Measurements from ENCODE around the gene KITLG.
"Not testable (repeated sequence)": the region's sequence is repeated elsewhere in the genome, so short reads cannot be mapped to it uniquely, and the experiment has no call there.

KITLG gene

DNA sequence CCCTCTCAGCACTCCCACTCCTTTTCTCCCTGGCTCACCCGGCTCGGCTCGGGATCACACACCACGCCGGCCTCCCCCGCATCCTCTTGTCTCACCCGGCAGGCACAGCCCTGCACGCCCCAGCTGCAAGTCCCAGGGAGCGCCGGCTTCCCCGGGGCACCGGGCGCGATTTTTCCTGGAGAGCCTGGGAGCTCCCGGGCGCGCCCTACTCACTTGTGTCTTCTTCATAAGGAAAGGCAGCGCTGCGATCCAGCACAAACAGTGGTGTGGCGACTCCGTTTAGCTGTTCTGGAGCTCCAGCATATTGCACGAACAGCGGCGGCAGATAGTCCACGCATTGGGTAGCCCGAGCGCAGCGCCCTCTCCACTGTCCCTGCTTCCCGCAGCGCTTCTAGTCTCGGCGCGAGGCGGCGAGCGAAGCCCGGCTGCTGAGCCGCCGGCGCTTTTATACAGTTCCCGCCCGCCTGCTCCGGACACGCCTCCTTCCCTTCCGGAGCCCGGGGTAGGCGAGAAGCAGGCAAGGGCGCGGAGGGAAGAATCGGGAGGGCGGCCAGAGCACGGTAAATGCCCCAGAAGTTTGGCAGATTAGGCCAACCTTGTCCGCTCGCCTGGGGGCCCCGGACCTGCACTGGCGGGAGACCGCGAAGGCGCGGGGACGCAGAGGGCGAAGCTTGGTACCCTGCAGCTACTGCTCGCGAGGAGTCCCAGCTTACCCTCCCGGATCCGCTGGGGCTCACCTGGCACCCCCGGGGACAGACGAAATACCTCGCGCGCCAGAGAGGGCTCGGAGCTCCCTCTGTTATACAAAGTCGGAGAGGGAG is at the start of gene KITLG:
TSS of gene KITLG (minus strand) at position 421 of the 821 bp plus-strand sequence. CDS start at position 228, 193 bp downstream.
- TF ChIP-seq, protein P1, sequence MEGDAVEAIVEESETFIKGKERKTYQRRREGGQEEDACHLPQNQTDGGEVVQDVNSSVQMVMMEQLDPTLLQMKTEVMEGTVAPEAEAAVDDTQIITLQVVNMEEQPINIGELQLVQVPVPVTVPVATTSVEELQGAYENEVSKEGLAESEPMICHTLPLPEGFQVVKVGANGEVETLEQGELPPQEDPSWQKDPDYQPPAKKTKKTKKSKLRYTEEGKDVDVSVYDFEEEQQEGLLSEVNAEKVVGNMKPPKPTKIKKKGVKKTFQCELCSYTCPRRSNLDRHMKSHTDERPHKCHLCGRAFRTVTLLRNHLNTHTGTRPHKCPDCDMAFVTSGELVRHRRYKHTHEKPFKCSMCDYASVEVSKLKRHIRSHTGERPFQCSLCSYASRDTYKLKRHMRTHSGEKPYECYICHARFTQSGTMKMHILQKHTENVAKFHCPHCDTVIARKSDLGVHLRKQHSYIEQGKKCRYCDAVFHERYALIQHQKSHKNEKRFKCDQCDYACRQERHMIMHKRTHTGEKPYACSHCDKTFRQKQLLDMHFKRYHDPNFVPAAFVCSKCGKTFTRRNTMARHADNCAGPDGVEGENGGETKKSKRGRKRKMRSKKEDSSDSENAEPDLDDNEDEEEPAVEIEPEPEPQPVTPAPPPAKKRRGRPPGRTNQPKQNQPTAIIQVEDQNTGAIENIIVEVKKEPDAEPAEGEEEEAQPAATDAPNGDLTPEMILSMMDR (IDR thresholded peaks at IDR 0.05; ENCODE audit: borderline replicate concordance, insufficient read depth, low read depth, low read length) = no peak; the same call in 1 of the 2 replicates
- H3K4me3 ChIP-seq (ENCODE audit: low read depth, low read length) = no peak within 1 kb of the TSS

DNA sequence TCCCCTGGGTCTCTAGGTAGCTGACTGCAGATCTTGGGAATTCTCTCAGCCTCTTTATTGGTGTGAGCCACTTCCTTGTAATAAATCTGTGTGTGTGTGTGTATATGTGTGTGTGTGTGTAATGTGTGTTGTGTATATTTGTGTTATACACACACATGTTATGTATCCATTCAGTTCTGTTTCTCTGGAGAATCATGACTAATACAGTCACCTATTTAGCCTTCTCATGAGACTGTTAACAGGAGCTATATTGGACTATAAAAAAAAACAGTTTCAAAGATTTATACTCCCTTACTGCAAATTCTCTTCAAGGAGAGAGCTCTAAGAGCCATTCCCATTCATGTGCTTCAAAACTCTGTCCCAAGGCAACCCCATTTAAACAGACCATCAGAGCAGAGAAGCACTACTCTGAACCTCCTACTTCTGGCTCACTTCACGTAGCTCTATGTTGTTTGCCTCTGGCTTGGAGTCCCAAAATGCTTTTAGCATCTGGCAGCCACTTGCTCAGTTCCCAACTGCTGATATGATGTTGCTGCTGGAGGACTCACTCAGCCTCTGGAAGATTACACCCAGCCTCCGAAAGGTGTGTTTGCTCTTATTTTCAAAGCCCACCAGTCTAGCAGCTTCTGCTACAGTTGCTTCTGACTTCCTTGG is 48.7 kb upstream of the KITLG start:
- H3K4me3 ChIP-seq (ENCODE audit: low read depth, low read length) = no peak overlapping the region
- TF ChIP-seq, protein P1 (IDR thresholded peaks at IDR 0.05; ENCODE audit: borderline replicate concordance, insufficient read depth, low read depth, low read length) = no peak

- not testable (repeated sequence) for H3K4me3 ChIP-seq (ENCODE audit: low read depth, low read length)
These were observed 47.8 kb upstream of the KITLG start for GRCh38 chr12:88628035-88628434.

DNA sequence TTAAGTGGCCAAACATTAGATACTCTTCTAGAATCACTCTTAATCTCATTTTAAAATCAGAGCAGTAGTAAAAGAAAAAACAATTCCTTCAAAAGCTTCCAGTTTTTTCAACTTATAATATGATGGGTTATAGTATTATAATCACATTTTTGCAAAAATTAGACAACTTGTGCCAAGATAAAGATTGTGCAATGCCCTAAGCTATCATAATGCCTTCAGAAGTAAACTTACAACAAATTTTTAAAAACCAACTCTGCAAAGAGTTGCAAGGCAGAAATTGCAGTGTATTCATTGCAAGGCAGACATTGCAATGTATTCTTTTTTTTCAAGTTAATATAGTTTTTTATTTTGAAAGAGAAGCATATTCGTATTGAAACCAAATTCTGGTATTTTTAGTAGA is 47.2 kb upstream of the KITLG start:
- TF ChIP-seq, protein P1 (IDR thresholded peaks at IDR 0.05; ENCODE audit: borderline replicate concordance, insufficient read depth, low read depth, low read length) = no peak
- no peak overlapping the region for H3K4me3 ChIP-seq (ENCODE audit: low read depth, low read length)

DNA sequence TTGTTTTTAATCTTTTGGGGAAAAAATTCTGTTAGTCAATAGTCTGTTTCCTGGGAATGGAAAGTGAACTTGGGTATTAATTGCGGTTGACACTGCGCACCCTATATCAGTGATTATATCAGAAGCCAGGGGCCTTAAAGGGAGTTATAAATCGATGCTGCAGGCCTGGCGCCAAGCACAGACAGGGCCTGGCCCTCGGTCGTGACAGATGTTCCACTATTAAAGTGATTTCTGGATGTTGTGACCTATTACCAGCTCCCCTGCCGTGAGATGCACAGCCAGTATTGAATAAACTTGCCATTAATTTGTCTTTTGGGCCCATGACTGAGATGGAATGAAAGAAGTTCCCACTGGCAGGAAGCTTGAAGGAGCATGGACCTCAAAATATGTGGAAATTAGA is 45.1 kb upstream of the KITLG start:
- H3K4me3 ChIP-seq (ENCODE audit: low read depth, low read length) = no peak overlapping the region
- TF ChIP-seq, protein P1 (IDR thresholded peaks at IDR 0.05; ENCODE audit: borderline replicate concordance, insufficient read depth, low read depth, low read length) = no peak

- TF ChIP-seq, protein P1 (IDR thresholded peaks at IDR 0.05; ENCODE audit: borderline replicate concordance, insufficient read depth, low read depth, low read length) = no peak
- no peak overlapping the region for H3K4me3 ChIP-seq (ENCODE audit: low read depth, low read length)
These were observed 44.6 kb upstream of the KITLG start for GRCh38 chr12:88624911-88625310.

GRCh38 chr12:88623777-88624548 is 43.7 kb upstream of the KITLG start:
- TF ChIP-seq, protein P1 (IDR thresholded peaks at IDR 0.05; ENCODE audit: borderline replicate concordance, insufficient read depth, low read depth, low read length) = no peak
- H3K4me3 ChIP-seq (ENCODE audit: low read depth, low read length) = no peak overlapping the region
